ENCODE data around the gene ATP10A.

GRCh38 chr15:25844542-25844941 is 18.6 kb downstream of the ATP10A start:
- no peak for TF ChIP-seq CTCF (IDR thresholded peaks at IDR 0.05)
- TF ChIP-seq MAX (CRISPR knock-in tag; IDR thresholded peaks at IDR 0.05) = no peak
- no peak for TF ChIP-seq USF2 (CRISPR knock-in tag; IDR thresholded peaks at IDR 0.05)

All from WTC11 (cell line).